ENCODE results near the gene PMIS2.
A peak's percentile ranks its signal among the peaks of the same experiment; 100 is the strongest.

Gene PMIS2

GRCh38 chr19:35556846-35557538 lies 29.0 kb upstream of the PMIS2 start:
- no peak for DNase-seq (ENCODE audit: low read depth)

DNA sequence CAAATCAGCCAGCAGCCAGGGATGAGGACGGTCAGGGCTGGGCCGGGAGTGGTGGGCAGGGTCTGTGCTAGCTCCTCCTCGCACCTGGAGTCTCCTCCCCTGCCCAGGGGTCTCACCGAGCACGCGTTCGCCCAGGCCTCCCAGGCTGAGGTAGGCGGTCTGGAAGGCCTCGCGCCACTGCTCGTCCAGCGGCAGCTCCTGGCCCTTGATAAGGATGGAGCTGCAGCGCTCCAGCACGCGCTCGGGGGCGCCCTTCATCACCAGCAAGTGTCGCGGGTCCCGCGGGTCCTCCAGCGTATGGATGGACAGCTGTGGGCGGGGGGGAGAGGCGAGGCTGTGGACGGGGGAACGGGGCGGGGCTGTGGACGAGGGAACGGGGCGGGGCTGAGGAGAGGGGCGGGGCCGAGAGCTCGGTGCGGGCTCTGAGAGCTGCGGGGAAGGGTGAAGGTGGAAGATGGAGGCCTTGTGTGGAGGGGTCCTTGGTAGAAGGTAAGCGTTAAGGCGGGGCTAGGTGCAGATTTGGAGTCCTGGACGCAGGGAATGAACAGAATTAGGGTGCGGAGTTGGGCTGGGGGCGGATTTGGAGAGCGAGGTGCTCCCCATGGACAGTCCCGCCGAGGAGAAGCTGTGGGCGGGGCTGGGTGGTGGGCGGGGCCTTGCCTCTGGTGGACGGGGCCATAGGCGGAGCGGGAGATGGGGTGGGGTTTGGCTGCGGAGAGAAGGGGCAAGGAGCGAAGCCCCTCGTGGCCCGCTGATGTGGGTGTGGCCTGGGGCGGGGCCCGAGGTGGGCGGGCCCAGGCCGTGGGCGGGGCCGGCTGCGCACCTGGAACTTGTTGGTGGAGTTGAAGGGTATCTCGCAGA lies 28.2 kb upstream of the PMIS2 start:
- peak; percentile 14 for DNase-seq (ENCODE audit: low read depth)

DNA sequence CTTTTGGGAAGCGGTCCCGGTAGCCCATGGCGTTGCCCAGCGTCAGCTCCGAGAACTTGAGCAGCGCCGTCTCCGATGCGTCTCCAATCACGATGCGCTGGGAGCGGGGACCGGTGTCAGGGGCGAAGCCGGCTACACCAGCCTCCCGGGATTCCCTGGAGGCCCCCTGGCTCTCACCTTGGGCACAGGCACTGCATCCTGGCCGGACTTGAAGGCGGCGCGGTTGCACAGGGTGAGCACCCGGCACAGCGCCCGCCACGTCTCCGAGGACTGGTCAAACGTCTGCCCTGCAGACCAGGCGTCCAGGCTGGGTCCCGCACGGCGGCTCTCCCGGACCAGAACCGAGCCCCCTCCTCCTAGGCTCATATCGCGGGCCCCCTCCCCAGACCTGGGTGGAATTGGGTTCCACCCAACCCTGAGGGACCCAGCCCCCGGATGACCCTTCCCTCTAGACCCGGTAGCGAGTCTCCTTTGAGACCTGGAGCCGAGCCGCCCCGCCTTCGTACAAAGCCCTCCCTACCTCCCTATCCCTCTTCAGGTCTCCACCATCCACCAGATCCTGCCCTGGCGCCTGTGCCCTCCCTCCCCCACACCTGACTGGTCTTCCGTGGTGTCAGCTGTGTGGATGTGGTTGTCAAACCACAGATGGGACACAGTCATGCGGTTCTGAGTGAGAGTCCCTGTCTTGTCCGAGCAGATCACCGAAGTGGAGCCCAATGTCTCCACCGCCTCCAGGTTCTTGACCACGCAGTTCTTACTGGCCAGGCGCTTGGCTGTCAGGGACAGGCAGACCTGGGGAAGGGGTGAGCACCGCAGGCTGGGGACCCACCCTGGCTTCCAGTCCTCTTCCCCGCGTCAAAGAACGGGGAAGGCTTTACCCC lies 27.3 kb upstream of the PMIS2 start:
- DNase-seq (ENCODE audit: low read depth), result no peak

- no peak for DNase-seq (ENCODE audit: low read depth)
Measured at GRCh38 chr19:35559281-35559659, 26.7 kb upstream of the PMIS2 start.

- no peak for DNase-seq (ENCODE audit: low read depth)
Measured at GRCh38 chr19:35559781-35560180, 26.2 kb upstream of the PMIS2 start.

GRCh38 chr19:35560271-35560670 lies 25.7 kb upstream of the PMIS2 start:
- DNase-seq (ENCODE audit: low read depth), result no peak

GRCh38 chr19:35560677-35561076 lies 25.3 kb upstream of the PMIS2 start:
- no peak for DNase-seq (ENCODE audit: low read depth)

- DNase-seq (ENCODE audit: low read depth), result no peak
Measured at GRCh38 chr19:35561436-35561835, 24.5 kb upstream of the PMIS2 start.

- no peak for DNase-seq (ENCODE audit: low read depth)
Measured at GRCh38 chr19:35562336-35562735, 23.6 kb upstream of the PMIS2 start.

- DNase-seq (ENCODE audit: low read depth), result no peak
Measured at GRCh38 chr19:35562776-35563175, 23.2 kb upstream of the PMIS2 start.

- DNase-seq (ENCODE audit: low read depth), result no peak
Measured at GRCh38 chr19:35563207-35563829, 22.7 kb upstream of the PMIS2 start, which contains the start of gene ATP4A. TSS of gene ATP4A (minus strand) at chr19:35563658. CDS start at chr19:35563629, 29 bp downstream.

DNA sequence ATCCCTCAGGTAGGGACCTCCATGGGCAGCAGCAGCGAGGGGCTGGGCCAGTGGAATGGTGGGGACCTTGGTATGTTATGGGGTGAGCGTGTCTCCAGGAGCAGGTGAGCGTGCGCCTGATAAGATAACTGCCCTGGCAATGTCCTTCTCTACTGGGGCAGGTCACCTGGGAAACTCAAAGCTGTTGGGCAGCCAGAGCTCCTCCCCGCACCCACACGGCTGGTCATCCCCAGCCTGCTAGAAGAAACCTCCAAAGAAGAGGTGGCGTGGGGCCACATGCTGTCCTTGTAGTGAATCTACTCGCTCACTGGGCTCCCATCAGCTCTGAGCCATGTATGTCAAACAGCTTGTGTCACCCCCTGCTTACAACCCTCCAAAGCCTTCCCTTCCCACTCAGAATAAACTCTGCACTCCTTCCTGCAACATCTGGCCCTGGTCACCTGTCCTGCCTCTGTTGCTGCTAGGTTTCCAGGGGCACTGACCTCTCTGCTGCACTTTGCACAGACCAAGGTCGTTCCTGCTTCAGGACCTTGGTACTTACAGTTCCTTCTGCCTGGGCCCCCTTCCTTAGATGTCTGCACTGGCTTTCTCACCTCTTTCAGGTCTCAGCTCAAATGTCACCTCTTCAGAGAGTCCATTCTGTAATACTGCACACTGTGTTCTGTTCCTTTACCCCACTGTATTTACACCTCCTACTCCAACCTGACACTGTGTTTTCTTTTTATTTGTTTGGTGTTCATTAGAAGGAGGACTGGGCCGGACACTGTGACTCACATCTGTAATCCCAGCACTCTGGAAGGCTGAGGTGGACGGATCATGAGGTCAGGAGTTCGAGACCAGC lies 20.7 kb upstream of the PMIS2 start:
- DNase-seq (ENCODE audit: low read depth), result no peak

GRCh38 chr19:35566738-35567137 lies 19.2 kb upstream of the PMIS2 start:
- no peak for DNase-seq (ENCODE audit: low read depth)

DNA sequence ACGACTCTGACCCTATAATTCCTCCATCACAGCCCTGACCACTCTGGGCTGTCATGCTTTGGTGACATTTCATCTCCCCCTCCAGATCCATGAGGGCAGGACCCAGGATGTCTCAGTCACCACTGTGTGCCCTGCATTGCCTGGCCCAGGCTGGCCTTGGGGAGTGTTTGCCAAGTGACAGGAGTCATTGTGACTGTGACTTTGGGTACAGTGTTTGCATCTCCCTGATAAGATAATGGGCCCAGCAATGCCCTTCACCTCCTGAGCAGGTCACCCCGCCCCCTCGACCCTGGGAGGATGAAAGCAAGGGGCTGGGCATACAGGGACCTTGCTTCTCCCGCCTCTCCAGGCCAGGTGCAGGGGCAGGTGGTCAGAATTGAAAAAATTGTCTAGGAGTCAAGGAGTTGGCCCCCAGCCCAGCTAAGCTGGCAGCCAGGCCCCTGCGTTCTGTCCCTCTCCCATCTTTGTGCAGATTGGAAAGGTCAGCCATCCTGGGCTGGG lies 16.6 kb upstream of the PMIS2 start:
- no peak for DNase-seq (ENCODE audit: low read depth)

DNA sequence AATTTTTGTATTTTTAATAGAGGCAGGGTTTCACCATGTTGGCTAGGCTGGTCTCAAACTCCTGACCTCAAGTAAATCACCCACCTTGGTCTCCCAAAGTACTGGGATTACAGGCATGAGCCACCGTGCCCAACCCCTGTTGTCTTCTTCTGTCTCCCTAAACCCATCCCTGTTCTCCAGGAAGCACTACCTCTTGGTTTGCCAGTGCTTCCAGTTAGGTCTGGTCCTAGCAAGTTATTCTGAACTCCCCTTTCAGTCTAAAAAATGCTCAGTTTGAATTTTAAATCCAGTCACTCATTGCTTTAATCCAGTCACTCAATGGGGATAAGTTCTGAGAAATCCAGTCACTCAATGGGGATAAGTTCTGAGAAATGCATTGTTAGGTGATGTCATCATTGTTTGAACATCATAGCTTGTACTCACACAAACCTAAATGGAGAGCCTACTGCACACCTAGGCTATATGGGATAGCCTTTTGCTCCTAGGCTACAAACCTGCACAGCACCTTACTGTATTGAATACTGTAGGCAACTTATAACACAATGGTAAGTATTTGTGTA lies 14.5 kb upstream of the PMIS2 start:
- DNase-seq (ENCODE audit: low read depth), result no peak

DNA sequence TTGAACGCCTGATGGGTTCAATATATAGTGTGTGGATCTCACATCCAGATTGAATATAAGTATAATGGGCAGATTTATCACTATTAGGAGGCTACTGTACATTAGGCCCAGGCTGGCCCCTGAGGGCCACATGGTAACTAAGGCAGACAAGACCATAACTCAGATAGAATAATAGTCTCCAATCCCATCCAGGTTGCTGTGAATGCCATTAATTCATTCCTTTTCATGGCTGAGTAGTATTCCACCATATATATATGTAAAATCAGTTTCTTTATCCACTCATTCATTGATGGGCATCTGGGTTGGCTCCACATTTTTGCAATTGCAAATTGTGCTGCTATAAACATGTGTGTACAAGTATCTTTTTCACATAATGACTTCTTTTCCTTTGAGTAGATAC lies 8.1 kb upstream of the PMIS2 start:
- DNase-seq (ENCODE audit: low read depth), result no peak

GRCh38 chr19:35578707-35579106 lies 7.3 kb upstream of the PMIS2 start:
- DNase-seq (ENCODE audit: low read depth), result no peak

- no peak for DNase-seq (ENCODE audit: low read depth)
Measured at GRCh38 chr19:35582760-35583159, 3.2 kb upstream of the PMIS2 start.

DNA sequence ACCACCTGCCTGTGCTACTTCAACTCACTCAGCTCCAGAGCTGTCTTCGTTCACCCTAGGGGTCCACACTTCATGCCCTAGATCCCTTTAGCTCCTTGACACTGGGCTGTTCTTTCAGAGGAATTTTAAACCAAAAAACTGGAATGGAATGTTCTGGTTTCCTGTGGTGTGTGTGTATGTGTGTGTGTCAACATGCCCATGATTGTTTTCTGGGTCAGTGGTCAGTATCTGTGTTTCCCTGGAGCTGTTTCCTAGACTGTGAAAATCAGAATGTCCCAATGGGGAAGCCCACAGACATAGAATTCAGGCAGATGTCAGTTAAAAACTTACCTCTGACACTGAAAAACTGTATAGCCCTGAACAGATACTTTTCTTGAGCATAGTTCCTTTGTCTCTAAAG lies 1.3 kb downstream of the PMIS2 start:
- no peak for DNase-seq (ENCODE audit: low read depth)

- no peak for DNase-seq (ENCODE audit: low read depth)
Measured at GRCh38 chr19:35590875-35591274, 4.9 kb downstream of the PMIS2 start.

DNA sequence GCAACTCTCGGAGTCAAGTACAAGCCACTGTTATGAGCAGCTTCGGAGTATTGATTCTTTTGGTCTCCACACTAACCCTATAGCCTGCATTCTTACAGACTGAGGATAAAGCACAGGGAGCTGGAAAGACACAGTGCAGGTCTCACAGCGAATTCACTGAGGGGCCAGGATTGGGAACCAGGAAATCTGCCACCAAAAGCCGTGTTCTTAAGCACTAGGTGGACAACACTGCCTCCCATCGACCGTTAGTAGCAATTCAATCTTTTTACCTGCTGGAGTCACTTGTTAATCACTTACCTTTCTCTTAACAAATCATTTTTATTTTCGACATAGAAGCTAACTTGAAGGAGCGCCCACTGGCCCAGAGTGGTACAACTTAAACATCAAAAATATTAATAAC lies 6.3 kb downstream of the PMIS2 start:
- no peak for DNase-seq (ENCODE audit: low read depth)

All from activated gamma-delta T cell treated with anti-CD3 and anti-CD28 coated beads, Interleukin-2, amount 50 U/mL, for 16 hours (primary cell).